SK-N-SH treated with all-trans-retinoic acid at 6 μM for 48 hours (cell line): ENCODE measurements around the gene MTFP1.

Experiments
- ATAC-seq: fragments of 200-7000 bp; cut with Tn5 transposase; 3 replicates; pipeline ENCODE4 v1.9.1; 2020; ENCODE audit warnings: mild to moderate bottlenecking, moderate library complexity
- ARNTL ChIP-seq: fragments of 450-650 bp; formaldehyde crosslinking; IDR thresholded peaks from 2 replicates; pipeline ENCODE4 v1.5.0; 2020; ENCODE audit warnings: low read depth, mild to moderate bottlenecking, moderate library complexity, borderline replicate concordance
- BACH2 ChIP-seq: fragments of 250-450 bp; sonication (Bioruptor Pico); IDR thresholded peaks from 2 replicates; pipeline ENCODE4 v1.9.0; 2021; ENCODE audit warnings: mild to moderate bottlenecking, borderline replicate concordance
- CSDC2 ChIP-seq: fragments of 250-450 bp; sonication (Bioruptor Pico); IDR thresholded peaks from 2 replicates; pipeline ENCODE4 v1.5.0; 2020; ENCODE audit warnings: mild to moderate bottlenecking, moderate library complexity
- ESRRG ChIP-seq: fragments of 250-450 bp; sonication (Bioruptor Pico); IDR thresholded peaks from 2 replicates; pipeline ENCODE4 v1.6.1; 2021; ENCODE audit warnings: mild to moderate bottlenecking
- OSR1 ChIP-seq: fragments of 250-450 bp; sonication (Bioruptor Pico); IDR thresholded peaks from 2 replicates; pipeline ENCODE4 v1.8.0; 2022; ENCODE audit warnings: moderate library complexity, mild to moderate bottlenecking, inconsistent platforms
- RARB ChIP-seq: fragments of 250-450 bp; sonication (Bioruptor Pico); IDR thresholded peaks from 2 replicates; pipeline ENCODE4 v1.8.0; 2021; ENCODE audit warnings: mild to moderate bottlenecking, moderate library complexity
- SNAI2 ChIP-seq: fragments of 250-450 bp; sonication (Bioruptor Pico); IDR thresholded peaks from 2 replicates; pipeline ENCODE4 v1.5.0; 2020; ENCODE audit warnings: mild to moderate bottlenecking, moderate library complexity
- TCF4 ChIP-seq: fragments of 250-450 bp; sonication (Bioruptor Pico); IDR thresholded peaks from 2 replicates; pipeline ENCODE4 v1.8.0; 2021; ENCODE audit warnings: mild to moderate bottlenecking, moderate library complexity, borderline replicate concordance
- TOX ChIP-seq: fragments of 250-450 bp; sonication (Bioruptor Pico); IDR thresholded peaks from 2 replicates; pipeline ENCODE4 v1.8.0; 2021; ENCODE audit warnings: mild to moderate bottlenecking, moderate library complexity, borderline replicate concordance
- ZC3H10 ChIP-seq: fragments of 250-450 bp; sonication (Bioruptor Pico); IDR thresholded peaks from 2 replicates; pipeline ENCODE4 v1.5.1; 2021; ENCODE audit warnings: mild to moderate bottlenecking, moderate library complexity
- ZFP3 ChIP-seq: fragments of 250-450 bp; sonication (Bioruptor Pico); IDR thresholded peaks from 2 replicates; pipeline ENCODE4 v1.5.0; 2020; ENCODE audit warnings: mild to moderate bottlenecking, moderate library complexity
- ZFP30 ChIP-seq: fragments of 450-650 bp; formaldehyde crosslinking; IDR thresholded peaks from 2 replicates; pipeline ENCODE4 v1.5.0; 2022; ENCODE audit warnings: mild to moderate bottlenecking, moderate library complexity
- ZNF565 ChIP-seq: fragments of 450-650 bp; formaldehyde crosslinking; conservative IDR thresholded peaks from 2 replicates; pipeline ENCODE4 v1.5.0; 2020; ENCODE audit warnings: low read depth, mild to moderate bottlenecking, moderate library complexity
- ZNF70 ChIP-seq: fragments of 450-650 bp; formaldehyde crosslinking; IDR thresholded peaks from 2 replicates; pipeline ENCODE4 v1.5.0; 2020; ENCODE audit warnings: mild to moderate bottlenecking, moderate library complexity
- ZNF8 ChIP-seq: fragments of 450-650 bp; formaldehyde crosslinking; IDR thresholded peaks from 2 replicates; pipeline ENCODE4 v1.5.0; 2020; ENCODE audit warnings: mild to moderate bottlenecking, moderate library complexity
- TF ChIP-seq, protein P1 (sequence below): fragments of 250-450 bp; sonication (Bioruptor Pico); IDR thresholded peaks from 2 replicates; pipeline ENCODE4 v1.5.1; 2020; ENCODE audit warnings: low read depth, mild to moderate bottlenecking, moderate library complexity
- TF ChIP-seq, protein P2 (sequence below): fragments of 250-450 bp; sonication (Bioruptor Pico); IDR thresholded peaks from 2 replicates; pipeline ENCODE4 v1.8.0; 2021; ENCODE audit warnings: low read depth, mild to moderate bottlenecking, moderate library complexity, borderline replicate concordance
- TF ChIP-seq, protein P3 (sequence below): fragments of 250-450 bp; sonication (Bioruptor Pico); IDR thresholded peaks from 2 replicates; pipeline ENCODE4 v1.8.0; 2020; ENCODE audit warnings: mild to moderate bottlenecking, moderate library complexity, borderline replicate concordance
- TF ChIP-seq, protein P4 (sequence below): fragments of 250-450 bp; sonication (Bioruptor Pico); IDR thresholded peaks from 2 replicates; pipeline ENCODE4 v1.5.1; 2021; ENCODE audit warnings: mild to moderate bottlenecking, moderate library complexity
- TF ChIP-seq, protein P5 (sequence below): fragments of 250-450 bp; sonication (Bioruptor Pico); IDR thresholded peaks from 2 replicates; pipeline ENCODE4 v1.5.0; 2020; ENCODE audit warnings: mild to moderate bottlenecking, moderate library complexity

MTFP1 gene

DNA sequence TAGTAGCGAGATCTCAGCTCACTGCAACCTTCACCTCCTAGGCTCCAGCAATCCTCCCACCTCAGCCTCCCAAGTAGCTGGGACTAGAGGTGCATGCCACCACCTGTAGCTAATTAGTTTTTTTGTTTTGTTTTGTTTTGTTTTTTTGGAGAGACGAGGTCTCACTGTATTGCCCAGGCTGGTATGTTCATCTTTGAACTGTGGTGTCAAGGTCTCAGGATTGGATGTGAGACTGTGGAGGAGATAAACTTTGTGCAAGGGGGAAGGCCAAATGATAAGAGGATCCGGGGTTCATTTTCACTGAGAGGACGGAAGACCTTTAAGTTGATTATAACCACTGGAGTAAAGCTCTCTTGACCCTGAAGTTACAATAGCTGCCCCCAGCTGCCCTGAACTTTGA, 19.8 kb upstream of the MTFP1 start:
- no peak for ATAC-seq

DNA sequence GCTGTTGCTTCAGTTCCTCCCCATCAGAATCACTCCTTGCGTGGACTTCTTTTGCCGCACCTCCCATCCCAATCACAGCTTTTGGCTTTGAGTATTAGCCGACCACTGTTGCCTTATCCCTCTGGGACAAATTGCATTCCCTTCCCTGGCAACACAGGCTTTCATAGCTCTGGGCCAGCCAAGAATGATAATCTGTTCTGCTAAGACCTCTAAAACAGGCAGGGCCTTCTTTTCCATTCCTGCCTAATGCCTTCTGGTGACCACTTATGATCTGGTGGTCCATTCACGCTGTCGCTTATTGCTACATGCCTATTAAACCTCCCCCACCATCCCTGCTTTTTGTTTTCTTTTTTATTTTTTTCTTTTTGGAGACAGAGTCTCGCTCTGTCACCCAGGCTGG, 19.2 kb upstream of the MTFP1 start:
- no peak for TF ChIP-seq TCF4
- TF ChIP-seq, protein P1, sequence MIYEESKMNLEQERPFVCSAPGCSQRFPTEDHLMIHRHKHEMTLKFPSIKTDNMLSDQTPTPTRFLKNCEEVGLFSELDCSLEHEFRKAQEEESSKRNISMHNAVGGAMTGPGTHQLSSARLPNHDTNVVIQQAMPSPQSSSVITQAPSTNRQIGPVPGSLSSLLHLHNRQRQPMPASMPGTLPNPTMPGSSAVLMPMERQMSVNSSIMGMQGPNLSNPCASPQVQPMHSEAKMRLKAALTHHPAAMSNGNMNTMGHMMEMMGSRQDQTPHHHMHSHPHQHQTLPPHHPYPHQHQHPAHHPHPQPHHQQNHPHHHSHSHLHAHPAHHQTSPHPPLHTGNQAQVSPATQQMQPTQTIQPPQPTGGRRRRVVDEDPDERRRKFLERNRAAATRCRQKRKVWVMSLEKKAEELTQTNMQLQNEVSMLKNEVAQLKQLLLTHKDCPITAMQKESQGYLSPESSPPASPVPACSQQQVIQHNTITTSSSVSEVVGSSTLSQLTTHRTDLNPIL (CRISPR knock-in tag), result no peak
- TF ChIP-seq ESRRG (CRISPR knock-in tag), result no peak
- TF ChIP-seq BACH2, result no peak
- TF ChIP-seq ZFP30 (CRISPR knock-in tag), result no peak
- no peak for TF ChIP-seq ZFP3
- no peak for TF ChIP-seq RARB (CRISPR knock-in tag)
- TF ChIP-seq TOX, result no peak
- ATAC-seq, result no peak

More for the DNA sequence above, 19.8 kb upstream of the MTFP1 start:
- TF ChIP-seq BACH2 (no peak), RARB (CRISPR knock-in tag) (no peak), ZNF565 (no peak), ZFP3 (no peak), TOX (no peak), CSDC2 (no peak), TCF4 (no peak), ARNTL (no peak), ZNF70 (CRISPR knock-in tag) (no peak), ZC3H10 (CRISPR knock-in tag) (no peak), SNAI2 (CRISPR knock-in tag) (no peak), ZNF8 (CRISPR knock-in tag) (no peak), ESRRG (CRISPR knock-in tag) (no peak), ZFP30 (CRISPR knock-in tag) (no peak), OSR1 (CRISPR knock-in tag) (no peak)
- TF ChIP-seq, protein P2, sequence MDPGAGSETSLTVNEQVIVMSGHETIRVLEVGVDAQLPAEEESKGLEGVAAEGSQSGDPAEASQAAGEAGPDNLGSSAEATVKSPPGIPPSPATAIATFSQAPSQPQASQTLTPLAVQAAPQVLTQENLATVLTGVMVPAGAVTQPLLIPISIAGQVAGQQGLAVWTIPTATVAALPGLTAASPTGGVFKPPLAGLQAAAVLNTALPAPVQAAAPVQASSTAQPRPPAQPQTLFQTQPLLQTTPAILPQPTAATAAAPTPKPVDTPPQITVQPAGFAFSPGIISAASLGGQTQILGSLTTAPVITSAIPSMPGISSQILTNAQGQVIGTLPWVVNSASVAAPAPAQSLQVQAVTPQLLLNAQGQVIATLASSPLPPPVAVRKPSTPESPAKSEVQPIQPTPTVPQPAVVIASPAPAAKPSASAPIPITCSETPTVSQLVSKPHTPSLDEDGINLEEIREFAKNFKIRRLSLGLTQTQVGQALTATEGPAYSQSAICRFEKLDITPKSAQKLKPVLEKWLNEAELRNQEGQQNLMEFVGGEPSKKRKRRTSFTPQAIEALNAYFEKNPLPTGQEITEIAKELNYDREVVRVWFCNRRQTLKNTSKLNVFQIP, result no peak
- TF ChIP-seq, protein P3, sequence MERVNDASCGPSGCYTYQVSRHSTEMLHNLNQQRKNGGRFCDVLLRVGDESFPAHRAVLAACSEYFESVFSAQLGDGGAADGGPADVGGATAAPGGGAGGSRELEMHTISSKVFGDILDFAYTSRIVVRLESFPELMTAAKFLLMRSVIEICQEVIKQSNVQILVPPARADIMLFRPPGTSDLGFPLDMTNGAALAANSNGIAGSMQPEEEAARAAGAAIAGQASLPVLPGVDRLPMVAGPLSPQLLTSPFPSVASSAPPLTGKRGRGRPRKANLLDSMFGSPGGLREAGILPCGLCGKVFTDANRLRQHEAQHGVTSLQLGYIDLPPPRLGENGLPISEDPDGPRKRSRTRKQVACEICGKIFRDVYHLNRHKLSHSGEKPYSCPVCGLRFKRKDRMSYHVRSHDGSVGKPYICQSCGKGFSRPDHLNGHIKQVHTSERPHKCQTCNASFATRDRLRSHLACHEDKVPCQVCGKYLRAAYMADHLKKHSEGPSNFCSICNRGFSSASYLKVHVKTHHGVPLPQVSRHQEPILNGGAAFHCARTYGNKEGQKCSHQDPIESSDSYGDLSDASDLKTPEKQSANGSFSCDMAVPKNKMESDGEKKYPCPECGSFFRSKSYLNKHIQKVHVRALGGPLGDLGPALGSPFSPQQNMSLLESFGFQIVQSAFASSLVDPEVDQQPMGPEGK (CRISPR knock-in tag), result no peak
- TF ChIP-seq, protein P4, sequence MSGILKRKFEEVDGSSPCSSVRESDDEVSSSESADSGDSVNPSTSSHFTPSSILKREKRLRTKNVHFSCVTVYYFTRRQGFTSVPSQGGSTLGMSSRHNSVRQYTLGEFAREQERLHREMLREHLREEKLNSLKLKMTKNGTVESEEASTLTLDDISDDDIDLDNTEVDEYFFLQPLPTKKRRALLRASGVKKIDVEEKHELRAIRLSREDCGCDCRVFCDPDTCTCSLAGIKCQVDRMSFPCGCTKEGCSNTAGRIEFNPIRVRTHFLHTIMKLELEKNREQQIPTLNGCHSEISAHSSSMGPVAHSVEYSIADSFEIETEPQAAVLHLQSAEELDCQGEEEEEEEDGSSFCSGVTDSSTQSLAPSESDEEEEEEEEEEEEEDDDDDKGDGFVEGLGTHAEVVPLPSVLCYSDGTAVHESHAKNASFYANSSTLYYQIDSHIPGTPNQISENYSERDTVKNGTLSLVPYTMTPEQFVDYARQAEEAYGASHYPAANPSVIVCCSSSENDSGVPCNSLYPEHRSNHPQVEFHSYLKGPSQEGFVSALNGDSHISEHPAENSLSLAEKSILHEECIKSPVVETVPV (CRISPR knock-in tag), result no peak
- TF ChIP-seq, protein P1 (CRISPR knock-in tag), result no peak
- TF ChIP-seq, protein P5, sequence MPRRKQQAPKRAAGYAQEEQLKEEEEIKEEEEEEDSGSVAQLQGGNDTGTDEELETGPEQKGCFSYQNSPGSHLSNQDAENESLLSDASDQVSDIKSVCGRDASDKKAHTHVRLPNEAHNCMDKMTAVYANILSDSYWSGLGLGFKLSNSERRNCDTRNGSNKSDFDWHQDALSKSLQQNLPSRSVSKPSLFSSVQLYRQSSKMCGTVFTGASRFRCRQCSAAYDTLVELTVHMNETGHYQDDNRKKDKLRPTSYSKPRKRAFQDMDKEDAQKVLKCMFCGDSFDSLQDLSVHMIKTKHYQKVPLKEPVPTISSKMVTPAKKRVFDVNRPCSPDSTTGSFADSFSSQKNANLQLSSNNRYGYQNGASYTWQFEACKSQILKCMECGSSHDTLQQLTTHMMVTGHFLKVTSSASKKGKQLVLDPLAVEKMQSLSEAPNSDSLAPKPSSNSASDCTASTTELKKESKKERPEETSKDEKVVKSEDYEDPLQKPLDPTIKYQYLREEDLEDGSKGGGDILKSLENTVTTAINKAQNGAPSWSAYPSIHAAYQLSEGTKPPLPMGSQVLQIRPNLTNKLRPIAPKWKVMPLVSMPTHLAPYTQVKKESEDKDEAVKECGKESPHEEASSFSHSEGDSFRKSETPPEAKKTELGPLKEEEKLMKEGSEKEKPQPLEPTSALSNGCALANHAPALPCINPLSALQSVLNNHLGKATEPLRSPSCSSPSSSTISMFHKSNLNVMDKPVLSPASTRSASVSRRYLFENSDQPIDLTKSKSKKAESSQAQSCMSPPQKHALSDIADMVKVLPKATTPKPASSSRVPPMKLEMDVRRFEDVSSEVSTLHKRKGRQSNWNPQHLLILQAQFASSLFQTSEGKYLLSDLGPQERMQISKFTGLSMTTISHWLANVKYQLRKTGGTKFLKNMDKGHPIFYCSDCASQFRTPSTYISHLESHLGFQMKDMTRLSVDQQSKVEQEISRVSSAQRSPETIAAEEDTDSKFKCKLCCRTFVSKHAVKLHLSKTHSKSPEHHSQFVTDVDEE, result no peak

DNA sequence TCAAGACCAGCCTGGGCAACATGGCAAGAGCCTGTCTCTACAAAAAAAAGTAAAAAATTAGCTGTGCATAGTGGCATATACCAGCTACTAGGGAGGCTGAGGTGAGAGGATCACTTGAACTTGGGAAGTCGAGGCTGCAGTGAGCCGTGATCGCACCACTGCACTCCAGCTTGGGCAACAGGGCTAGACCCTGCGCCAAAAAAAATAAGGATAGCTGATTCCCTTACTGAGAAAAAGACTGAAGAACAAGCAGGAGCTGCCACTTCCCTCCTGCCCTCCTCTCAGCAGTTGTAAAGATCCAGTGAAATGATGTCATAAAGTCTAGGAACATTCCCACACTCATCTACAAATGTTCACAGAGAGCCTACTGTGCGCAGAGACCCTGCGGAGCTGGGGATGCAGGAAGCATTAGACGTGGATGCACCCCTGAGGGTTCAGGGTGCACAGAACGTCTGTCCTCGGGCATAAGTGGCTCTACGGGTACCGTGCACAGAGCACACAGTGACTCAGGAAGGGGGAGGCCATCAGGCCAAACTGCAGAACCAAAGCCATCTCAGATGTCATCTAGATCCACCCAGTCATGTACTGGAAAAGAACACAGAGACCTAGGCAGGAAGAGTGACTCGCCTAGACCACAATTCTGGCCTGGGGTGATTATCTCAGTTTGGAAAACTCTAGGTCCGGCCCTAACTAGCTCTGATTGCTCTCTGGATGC, 17.0 kb upstream of the MTFP1 start:
- TF ChIP-seq, protein P1 (CRISPR knock-in tag), result no peak
- TF ChIP-seq RARB (CRISPR knock-in tag) (no peak), ZFP3 (no peak), BACH2 (no peak), CSDC2 (no peak)
- ATAC-seq, result peak; percentile 65
